Mesothelial cell of epicardium (in vitro differentiated cells): ENCODE data around the gene DSE. TPM values are rescaled to one million over a fixed set of nuclear protein-coding genes. Genes with fewer than 3 reads are reported as not detected.

ENCODE experiments used
- DNase-seq, 2 experiments: peaks; one replicate each; pipeline ENCODE4 v3.0.0; 2021; ENCODE audit warnings: low spot score in 2 of 2; ENCODE audit not compliant: unreplicated experiment in 2 of 2
- H3K27ac Mint-ChIP-seq: 2 replicates; pipeline ENCODE4 v1.8.0; 2021; ENCODE audit warnings: mixed read lengths
- H3K27me3 Mint-ChIP-seq: 2 replicates; pipeline ENCODE4 v1.8.0; 2021; ENCODE audit warnings: low read depth, mixed read lengths
- H3K36me3 Mint-ChIP-seq: 2 replicates; pipeline ENCODE4 v1.8.0; 2021; ENCODE audit warnings: mixed read lengths
- H3K4me1 Mint-ChIP-seq: 2 replicates; pipeline ENCODE4 v1.8.0; 2021; ENCODE audit warnings: mixed read lengths
- H3K4me3 Mint-ChIP-seq: 2 replicates; pipeline ENCODE4 v1.8.0; 2021; ENCODE audit warnings: mild to moderate bottlenecking, moderate library complexity, mixed read lengths
- H3K9me3 Mint-ChIP-seq: 2 replicates; pipeline ENCODE4 v1.8.0; 2021; ENCODE audit warnings: mixed read lengths
- total RNA-seq: library from RNA; stranded (reverse); gene quantifications from 3 replicates; pipeline ENCODE4 v1.2.1, GENCODE V29; 2021
- TF ChIP-seq, protein P1 (sequence below): fragments of 200-600 bp; sonication (generic); IDR thresholded peaks from one replicate; pipeline ENCODE4 v1.5.0; 2021; ENCODE audit warnings: antibody characterized with exemption; ENCODE audit not compliant: unreplicated experiment

Gene DSE
- total RNA-seq, 1 donor from 2014 or later = 70.7 TPM

DNA sequence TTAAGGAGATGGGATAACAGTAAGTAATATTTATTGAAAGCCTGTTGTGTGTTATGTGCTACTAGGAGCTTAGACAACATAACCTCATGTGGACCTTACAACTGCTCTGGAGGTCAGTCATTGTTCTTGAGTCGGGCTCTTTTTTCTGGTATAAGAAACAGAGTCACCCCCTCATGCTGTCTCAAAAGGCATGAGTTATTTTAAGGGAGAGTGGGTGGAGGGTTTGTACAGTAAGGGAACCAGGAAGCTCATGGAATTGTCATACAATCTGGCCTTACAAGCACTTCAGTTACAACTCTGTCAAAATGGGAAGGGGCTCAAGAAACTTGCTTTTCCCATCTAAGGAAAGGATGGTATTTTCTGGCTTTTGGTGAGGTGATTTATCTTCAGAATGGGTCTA, 16.5 kb upstream of the DSE start:
- Mint-ChIP-seq H3K4me3 (no peak overlapping the region), H3K36me3 (no peaks in the 10 kb centered on the region), H3K4me1 (peaks cover 30% of the 10 kb centered on the region), H3K9me3 (no peaks in the 10 kb centered on the region), H3K27me3 (no peaks in the 10 kb centered on the region), H3K27ac (no peak overlapping the region)
- DNase-seq = no peak
- TF ChIP-seq, protein P1, sequence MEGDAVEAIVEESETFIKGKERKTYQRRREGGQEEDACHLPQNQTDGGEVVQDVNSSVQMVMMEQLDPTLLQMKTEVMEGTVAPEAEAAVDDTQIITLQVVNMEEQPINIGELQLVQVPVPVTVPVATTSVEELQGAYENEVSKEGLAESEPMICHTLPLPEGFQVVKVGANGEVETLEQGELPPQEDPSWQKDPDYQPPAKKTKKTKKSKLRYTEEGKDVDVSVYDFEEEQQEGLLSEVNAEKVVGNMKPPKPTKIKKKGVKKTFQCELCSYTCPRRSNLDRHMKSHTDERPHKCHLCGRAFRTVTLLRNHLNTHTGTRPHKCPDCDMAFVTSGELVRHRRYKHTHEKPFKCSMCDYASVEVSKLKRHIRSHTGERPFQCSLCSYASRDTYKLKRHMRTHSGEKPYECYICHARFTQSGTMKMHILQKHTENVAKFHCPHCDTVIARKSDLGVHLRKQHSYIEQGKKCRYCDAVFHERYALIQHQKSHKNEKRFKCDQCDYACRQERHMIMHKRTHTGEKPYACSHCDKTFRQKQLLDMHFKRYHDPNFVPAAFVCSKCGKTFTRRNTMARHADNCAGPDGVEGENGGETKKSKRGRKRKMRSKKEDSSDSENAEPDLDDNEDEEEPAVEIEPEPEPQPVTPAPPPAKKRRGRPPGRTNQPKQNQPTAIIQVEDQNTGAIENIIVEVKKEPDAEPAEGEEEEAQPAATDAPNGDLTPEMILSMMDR = no peak

DNA sequence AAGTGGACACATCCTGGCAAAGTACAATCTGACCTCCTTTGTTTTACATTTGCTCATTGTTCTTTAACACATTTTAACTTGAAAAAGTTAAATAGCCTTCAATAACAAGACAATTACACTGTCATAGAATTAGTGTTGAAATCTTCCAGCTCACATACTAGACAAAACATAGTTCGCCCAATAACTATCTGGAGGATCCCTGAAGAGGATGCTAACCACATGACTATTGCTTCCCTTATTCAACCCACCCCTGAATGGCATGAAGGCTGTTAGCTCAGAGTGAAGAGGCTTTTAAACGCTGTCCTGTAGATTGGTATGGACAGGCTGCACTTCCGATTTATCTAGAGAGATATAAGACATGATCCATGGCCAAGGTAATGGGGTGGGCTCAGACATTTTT, 15.0 kb upstream of the DSE start:
- Mint-ChIP-seq H3K27me3 (no peaks in the 10 kb centered on the region), H3K4me1 (peaks cover 23% of the 10 kb centered on the region), H3K4me3 (no peak overlapping the region), H3K36me3 (no peaks in the 10 kb centered on the region), H3K27ac (no peak overlapping the region), H3K9me3 (no peaks in the 10 kb centered on the region)
- no peak for DNase-seq
- TF ChIP-seq, protein P1 = no peak

DNA sequence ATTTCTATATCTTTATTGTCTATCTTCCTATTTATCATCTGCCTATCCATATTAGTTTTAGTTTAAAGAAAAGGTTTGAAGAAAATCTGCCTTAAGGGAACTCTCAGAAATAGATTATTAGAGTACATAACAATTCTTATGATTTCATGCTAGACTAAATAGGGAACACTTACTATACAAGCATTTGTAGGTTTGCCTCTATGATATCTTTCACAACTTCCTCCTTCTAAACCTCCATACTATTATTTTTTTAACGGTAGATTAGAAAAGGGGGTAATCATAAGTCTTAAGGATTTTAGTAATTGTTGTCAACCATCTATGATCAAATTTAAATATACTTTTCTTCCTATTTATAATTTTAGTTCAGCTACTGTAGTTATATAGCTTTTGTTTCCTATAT, 11.6 kb upstream of the DSE start:
- Mint-ChIP-seq H3K9me3 (no peaks in the 10 kb centered on the region), H3K4me1 (peaks cover 17% of the 10 kb centered on the region), H3K4me3 (no peak overlapping the region), H3K27ac (no peak overlapping the region), H3K36me3 (peaks cover 2% of the 10 kb centered on the region), H3K27me3 (no peaks in the 10 kb centered on the region)
- TF ChIP-seq, protein P1 = no peak
- DNase-seq = no peak

DNA sequence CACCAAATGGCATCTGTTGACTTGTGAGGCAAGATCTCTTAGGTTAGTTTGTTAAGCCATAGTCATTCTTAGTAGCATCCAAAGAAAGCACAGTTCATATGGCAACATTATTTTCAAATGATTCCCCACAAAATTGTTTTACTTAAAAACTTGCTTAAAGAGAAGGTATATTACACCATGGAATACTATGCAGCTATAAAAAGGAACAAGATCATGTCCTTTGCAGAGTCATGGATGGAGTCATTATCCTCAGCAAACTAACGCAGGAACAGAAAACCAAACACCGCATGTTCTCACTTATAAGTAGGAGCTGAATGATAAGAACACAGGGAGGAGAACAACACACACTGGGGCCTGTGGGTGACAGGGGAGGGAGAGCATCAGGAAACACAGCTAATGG, 10.9 kb upstream of the DSE start:
- DNase-seq = no peak
- TF ChIP-seq, protein P1 = no peak
- H3K4me3 Mint-ChIP-seq = no peak overlapping the region
- H3K27me3 Mint-ChIP-seq = no peaks in the 10 kb centered on the region
- no peaks in the 10 kb centered on the region for H3K9me3 Mint-ChIP-seq
- peaks cover 17% of the 10 kb centered on the region for H3K4me1 Mint-ChIP-seq
- peaks cover 2% of the 10 kb centered on the region for H3K36me3 Mint-ChIP-seq
- no peak overlapping the region for H3K27ac Mint-ChIP-seq

DNA sequence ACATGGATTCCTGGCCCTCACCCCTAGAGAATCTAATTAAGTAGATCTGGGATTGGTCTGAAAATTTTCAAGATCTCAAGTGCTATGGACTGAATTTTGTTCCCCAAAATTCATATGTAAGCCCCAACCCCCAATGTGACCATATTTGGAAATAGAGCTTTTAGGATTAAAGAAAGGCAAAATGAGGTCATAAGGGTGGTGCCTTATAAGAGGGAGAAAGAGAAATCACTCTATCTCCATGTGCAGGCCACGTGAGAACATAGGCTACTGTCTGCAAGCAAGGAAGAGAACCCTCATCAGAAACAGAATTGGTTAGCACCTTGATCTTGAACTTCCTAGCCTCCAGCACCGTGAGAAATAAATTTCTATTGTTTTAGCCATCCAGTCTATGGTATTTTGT, 8.5 kb upstream of the DSE start:
- Mint-ChIP-seq H3K4me3 (no peak overlapping the region), H3K27ac (no peak overlapping the region), H3K4me1 (peaks cover 21% of the 10 kb centered on the region), H3K9me3 (no peaks in the 10 kb centered on the region), H3K27me3 (no peaks in the 10 kb centered on the region), H3K36me3 (peaks cover 2% of the 10 kb centered on the region)
- DNase-seq = no peak
- TF ChIP-seq, protein P1 = no peak

DNA sequence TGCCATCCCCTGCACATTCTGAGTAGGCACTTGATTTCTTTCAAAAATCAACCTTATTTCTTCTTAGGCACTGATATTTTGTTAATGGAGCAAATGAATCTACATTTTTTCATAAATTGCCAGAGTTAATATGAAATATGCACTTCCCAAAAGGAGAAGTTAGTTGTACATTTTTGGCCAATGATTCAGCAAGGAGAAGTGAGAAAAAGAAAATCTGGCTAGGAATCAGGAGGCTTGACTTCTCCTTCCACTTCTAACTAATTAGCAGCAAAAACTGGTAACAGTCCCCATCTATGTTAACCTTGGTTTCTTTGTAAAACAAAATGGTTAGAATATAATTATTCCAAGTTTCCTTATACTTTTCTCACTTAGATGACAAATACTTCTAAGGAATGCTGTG, 7.0 kb upstream of the DSE start:
- TF ChIP-seq, protein P1 = no peak
- Mint-ChIP-seq H3K9me3 (no peaks in the 10 kb centered on the region), H3K4me3 (no peak overlapping the region), H3K4me1 (peaks cover 12% of the 10 kb centered on the region), H3K27ac (no peak overlapping the region), H3K27me3 (no peaks in the 10 kb centered on the region), H3K36me3 (peaks cover 2% of the 10 kb centered on the region)
- DNase-seq = no peak
